HCT116 (cell line): ENCODE data around the gene PLCXD3.

Experiments
- POLR2A ChIP-seq: IDR thresholded peaks from 2 replicates; pipeline ENCODE4 v1.7.0; 2011; ENCODE audit warnings: borderline replicate concordance; ENCODE audit not compliant: insufficient read depth, insufficient read length; ENCODE audit errors: extremely low read depth
- RAD21 ChIP-seq: IDR thresholded peaks from 2 replicates; pipeline ENCODE4 v1.6.1; 2012; ENCODE audit warnings: low read depth, mild to moderate bottlenecking
- YY1 ChIP-seq: IDR thresholded peaks from 2 replicates; pipeline ENCODE4 v1.6.1; 2011; ENCODE audit warnings: low read length, low read depth, moderate library complexity, mild to moderate bottlenecking; ENCODE audit not compliant: insufficient replicate concordance; ENCODE audit errors: extremely low read depth
- TF ChIP-seq, protein P1 (sequence below), 3 experiments: fragments of 200-600 bp in 1 of 3; sonication (generic) in 1 of 3; IDR thresholded peaks in 2 of 3; conservative IDR thresholded peaks in 1 of 3; 2 replicates each; pipeline ENCODE4 v1.5.1; 2012 to 2017; ENCODE audit warnings: low read depth in 2 of 3, low read length in 2 of 3, antibody characterized with exemption in 1 of 3, borderline replicate concordance in 1 of 3, control low read depth in 1 of 3, mild to moderate bottlenecking in 1 of 3, mixed read lengths in 1 of 3, mixed run types in 1 of 3, moderate library complexity in 1 of 3; ENCODE audit not compliant: insufficient read depth in 1 of 3

GRCh38 chr5:41414598-41414997, 95.8 kb downstream of the PLCXD3 start:
- TF ChIP-seq RAD21 (no peak), POLR2A (no peak), YY1 (no peak)
- TF ChIP-seq, protein P1, sequence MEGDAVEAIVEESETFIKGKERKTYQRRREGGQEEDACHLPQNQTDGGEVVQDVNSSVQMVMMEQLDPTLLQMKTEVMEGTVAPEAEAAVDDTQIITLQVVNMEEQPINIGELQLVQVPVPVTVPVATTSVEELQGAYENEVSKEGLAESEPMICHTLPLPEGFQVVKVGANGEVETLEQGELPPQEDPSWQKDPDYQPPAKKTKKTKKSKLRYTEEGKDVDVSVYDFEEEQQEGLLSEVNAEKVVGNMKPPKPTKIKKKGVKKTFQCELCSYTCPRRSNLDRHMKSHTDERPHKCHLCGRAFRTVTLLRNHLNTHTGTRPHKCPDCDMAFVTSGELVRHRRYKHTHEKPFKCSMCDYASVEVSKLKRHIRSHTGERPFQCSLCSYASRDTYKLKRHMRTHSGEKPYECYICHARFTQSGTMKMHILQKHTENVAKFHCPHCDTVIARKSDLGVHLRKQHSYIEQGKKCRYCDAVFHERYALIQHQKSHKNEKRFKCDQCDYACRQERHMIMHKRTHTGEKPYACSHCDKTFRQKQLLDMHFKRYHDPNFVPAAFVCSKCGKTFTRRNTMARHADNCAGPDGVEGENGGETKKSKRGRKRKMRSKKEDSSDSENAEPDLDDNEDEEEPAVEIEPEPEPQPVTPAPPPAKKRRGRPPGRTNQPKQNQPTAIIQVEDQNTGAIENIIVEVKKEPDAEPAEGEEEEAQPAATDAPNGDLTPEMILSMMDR (IDR thresholded peaks at IDR 0.05 in 2 of 3, conservative IDR thresholded peaks at IDR 0.05 in 1 of 3; ENCODE audit: borderline replicate concordance in 1 of 3, insufficient read depth in 1 of 3, low read depth in 2 of 3, low read length in 2 of 3): no peak
